IMR-90 (cell line): ENCODE measurements around the gene NDST1. TPM values are rescaled to one million over a fixed set of nuclear protein-coding genes. Genes with fewer than 3 reads are reported as not detected.

Experiments
- ATAC-seq: fragments of 200-7000 bp; cut with Tn5 transposase; 2 replicates; pipeline ENCODE4 v1.9.1; 2020; ENCODE audit warnings: low read depth, mild to moderate bottlenecking, moderate library complexity
- BruUV-seq: library from RNA; stranded (reverse); fragments of 400-500 nt; replicated peaks from 2 replicates; lab custom pipeline; 2021; lab: Mats Ljungman, UMichigan
- CTCF ChIA-PET: fragments of 300-600 bp; formaldehyde crosslinking; extraction: SDS; loops from one replicate; lab custom pipeline; 2021; ENCODE audit warnings: antibody characterized with exemption; lab: Yijun Ruan, JAX
- POLR2A ChIA-PET: fragments of 300-600 bp; sonication (Branson Sonifier 250); formaldehyde crosslinking; loops from one replicate; lab custom pipeline; 2022; ENCODE audit warnings: antibody characterized with exemption; ENCODE audit not compliant: unreplicated experiment; lab: Charles Lee
- DNase-seq: peaks from one replicate; pipeline ENCODE4 v3.0.0; 2013
- H2AFZ ChIP-seq: replicated peaks from 2 replicates; pipeline ENCODE3; 2013; ENCODE audit warnings: low read length, mild to moderate bottlenecking; ENCODE audit not compliant: poor library complexity
- H2AK5ac ChIP-seq: 2 replicates; pipeline ENCODE4 v1.6.1; 2013; ENCODE audit warnings: low read depth, low read length, inconsistent platforms
- H2AK9ac ChIP-seq: replicated peaks from 2 replicates; pipeline ENCODE3; 2013; ENCODE audit warnings: mild to moderate bottlenecking, low read depth, low read length, moderate library complexity; ENCODE audit not compliant: poor library complexity
- H2BK120ac ChIP-seq: 2 replicates; pipeline ENCODE4 v1.6.1; 2013; ENCODE audit warnings: low read depth, low read length, inconsistent platforms
- H2BK15ac ChIP-seq: 3 replicates; pipeline ENCODE4 v1.6.1; 2013; ENCODE audit warnings: low read depth, low read length, inconsistent platforms
- H2BK20ac ChIP-seq: 2 replicates; pipeline ENCODE4 v1.6.1; 2013; ENCODE audit warnings: low read depth, mild to moderate bottlenecking, inconsistent platforms, low read length, moderate library complexity
- H2BK5ac ChIP-seq: 2 replicates; pipeline ENCODE4 v1.6.1; 2013; ENCODE audit warnings: mild to moderate bottlenecking, low read depth, low read length, inconsistent platforms; ENCODE audit not compliant: poor library complexity, severe bottlenecking
- H3K14ac ChIP-seq: replicated peaks from 2 replicates; pipeline ENCODE4 v1.6.1; 2013; ENCODE audit warnings: low read depth, low read length, inconsistent platforms
- H3K18ac ChIP-seq: 2 replicates; pipeline ENCODE4 v1.6.1; 2013; ENCODE audit warnings: low read depth, low read length, control low read depth
- H3K23ac ChIP-seq: 2 replicates; pipeline ENCODE4 v1.6.1; 2013; ENCODE audit warnings: low read depth, low read length, inconsistent platforms
- H3K27ac ChIP-seq: 2 replicates; pipeline ENCODE4 v1.5.1; 2013; ENCODE audit warnings: mild to moderate bottlenecking, control low read depth, low read length; ENCODE audit not compliant: insufficient read depth
- H3K27me3 ChIP-seq: 2 replicates; pipeline ENCODE4 v1.6.1; 2013; ENCODE audit warnings: low read length; ENCODE audit not compliant: control insufficient read depth, insufficient read depth
- H3K36me3 ChIP-seq: 2 replicates; pipeline ENCODE4 v1.6.1; 2013; ENCODE audit warnings: low read length, mixed read lengths; ENCODE audit not compliant: control insufficient read depth, insufficient read depth
- H3K4ac ChIP-seq: 2 replicates; pipeline ENCODE4 v1.6.1; 2013; ENCODE audit warnings: low read depth, low read length, inconsistent platforms
- H3K4me1 ChIP-seq: 2 replicates; pipeline ENCODE4 v1.6.1; 2013; ENCODE audit warnings: low read length, mixed read lengths; ENCODE audit not compliant: control insufficient read depth, insufficient read depth
- H3K4me2 ChIP-seq: 2 replicates; pipeline ENCODE4 v1.6.1; 2013; ENCODE audit warnings: low read depth, mild to moderate bottlenecking, control low read depth, low read length, moderate library complexity
- H3K4me3 ChIP-seq: 2 replicates; pipeline ENCODE4 v1.5.1; 2013; ENCODE audit warnings: low read depth, mild to moderate bottlenecking, control low read depth, low read length, moderate library complexity; ENCODE audit not compliant: insufficient read depth
- H3K56ac ChIP-seq: 2 replicates; pipeline ENCODE4 v1.6.1; 2013; ENCODE audit warnings: low read length, inconsistent platforms; ENCODE audit not compliant: insufficient read depth; ENCODE audit errors: extremely low read depth
- H3K79me1 ChIP-seq, 2 experiments: 2 replicates each; pipeline ENCODE4 v1.6.1; 2013; ENCODE audit warnings: low read length in 2 of 2, inconsistent platforms in 1 of 2, low read depth in 1 of 2
- H3K9ac ChIP-seq: 2 replicates; pipeline ENCODE4 v1.6.1; 2013; ENCODE audit warnings: low read depth, low read length, control low read depth
- H3K9me1 ChIP-seq: 2 replicates; pipeline ENCODE4 v1.6.1; 2013; ENCODE audit warnings: low read length, inconsistent platforms; ENCODE audit not compliant: insufficient read depth
- H3K9me3 ChIP-seq: 2 replicates; pipeline ENCODE4 v1.6.1; 2013; ENCODE audit warnings: low read length; ENCODE audit not compliant: control insufficient read depth, insufficient read depth
- H4K20me1 ChIP-seq: 2 replicates; pipeline ENCODE4 v1.6.1; 2013; ENCODE audit warnings: low read length, inconsistent platforms; ENCODE audit not compliant: insufficient read depth
- H4K5ac ChIP-seq: 2 replicates; pipeline ENCODE4 v1.6.1; 2013; ENCODE audit warnings: mild to moderate bottlenecking, low read depth, low read length, control low read depth
- H4K8ac ChIP-seq, 2 experiments: 2 replicates each; pipeline ENCODE4 v1.6.1; 2013; ENCODE audit warnings: low read depth in 2 of 2, low read length in 2 of 2, control low read depth in 1 of 2, inconsistent platforms in 1 of 2
- H4K91ac ChIP-seq: 2 replicates; pipeline ENCODE4 v1.6.1; 2013; ENCODE audit warnings: low read depth, low read length, inconsistent platforms; ENCODE audit not compliant: insufficient read depth
- BHLHE40 ChIP-seq: fragments of 150-350 bp; IDR thresholded peaks from 2 replicates; pipeline ENCODE4 v1.6.1; 2016; ENCODE audit warnings: mild to moderate bottlenecking, low read depth, low read length
- CEBPB ChIP-seq: IDR thresholded peaks from 2 replicates; pipeline ENCODE4 v1.6.1; 2012; ENCODE audit warnings: low read depth, low read length, improper control_type of control experiment
- CHD1 ChIP-seq: IDR thresholded peaks from 2 replicates; pipeline ENCODE4 v1.6.1; 2012; ENCODE audit warnings: low read depth, low read length, improper control_type of control experiment
- CTCF ChIP-seq: conservative IDR thresholded peaks from 2 replicates; pipeline ENCODE4 v1.5.1; 2012; ENCODE audit warnings: mild to moderate bottlenecking, low read depth, low read length, improper control_type of control experiment
- ELK1 ChIP-seq: fragments of 150-350 bp; IDR thresholded peaks from 2 replicates; pipeline ENCODE4 v1.6.1; 2016; ENCODE audit warnings: low read depth, mild to moderate bottlenecking, low read length, moderate library complexity, borderline replicate concordance
- FOS ChIP-seq: fragments of 150-350 bp; IDR thresholded peaks from 2 replicates; pipeline ENCODE4 v1.6.1; 2016; ENCODE audit warnings: low read depth, low read length
- MAFK ChIP-seq: IDR thresholded peaks from 2 replicates; pipeline ENCODE4 v1.6.1; 2012; ENCODE audit warnings: low read depth, low read length, improper control_type of control experiment
- MAZ ChIP-seq: IDR thresholded peaks from 2 replicates; pipeline ENCODE4 v1.6.1; 2012; ENCODE audit warnings: low read depth, mild to moderate bottlenecking, low read length, improper control_type of control experiment, moderate library complexity, borderline replicate concordance
- MXI1 ChIP-seq: IDR thresholded peaks from 2 replicates; pipeline ENCODE4 v1.6.1; 2012; ENCODE audit warnings: low read depth, mild to moderate bottlenecking, low read length, moderate library complexity, borderline replicate concordance
- NFE2L2 ChIP-seq: fragments of 150-350 bp; IDR thresholded peaks from 2 replicates; pipeline ENCODE4 v1.6.1; 2016; ENCODE audit warnings: low read depth, mild to moderate bottlenecking, low read length
- POLR2A ChIP-seq: IDR thresholded peaks from 2 replicates; pipeline ENCODE4 v1.6.1; 2012; ENCODE audit warnings: mild to moderate bottlenecking, low read depth, low read length
- RAD21 ChIP-seq: IDR thresholded peaks from 2 replicates; pipeline ENCODE4 v1.6.1; 2012; ENCODE audit warnings: low read length, improper control_type of control experiment
- RCOR1 ChIP-seq: IDR thresholded peaks from 2 replicates; pipeline ENCODE4 v1.6.1; 2012; ENCODE audit warnings: mild to moderate bottlenecking, low read length, improper control_type of control experiment; ENCODE audit not compliant: insufficient replicate concordance
- RFX5 ChIP-seq: IDR thresholded peaks from 2 replicates; pipeline ENCODE4 v1.8.0; 2012; ENCODE audit warnings: low read depth, mild to moderate bottlenecking, low read length, moderate library complexity
- SMC3 ChIP-seq: fragments of 150-350 bp; IDR thresholded peaks from 2 replicates; pipeline ENCODE4 v1.6.1; 2016; ENCODE audit warnings: low read depth, mild to moderate bottlenecking, antibody characterized with exemption, low read length, moderate library complexity
- USF2 ChIP-seq: fragments of 150-350 bp; IDR thresholded peaks from 2 replicates; pipeline ENCODE4 v1.6.1; 2017; ENCODE audit warnings: mild to moderate bottlenecking, antibody characterized with exemption, low read length, low read depth
- WGBS, 2 experiments: methylation state at CpG; one replicate each; pipeline versions ENCODE4 v1.1.5 to v1.1.7; 2013; ENCODE audit warnings: missing lambda C conversion rate in 2 of 2; ENCODE audit not compliant: insufficient read length in 1 of 2; ENCODE audit errors: extremely low coverage in 2 of 2; 5-methylcytosine and 5-hydroxymethylcytosine counted together
- dilution Hi-C: fragments of 300-500 bp; cut with HindIII; formaldehyde crosslinking; loops from one replicate; pipeline ENCODE4 v1.14.3; 2018; ENCODE audit warnings: low sequenced_read_pairs; ENCODE audit not compliant: unreplicated experiment
- in situ Hi-C: fragments of 300-500 bp; cut with MboI; formaldehyde crosslinking; loops from 3 replicates; pipeline ENCODE4 v1.14.3; 2019; ENCODE audit warnings: low sequenced_read_pairs, inconsistent platforms, mixed read lengths
- intact Hi-C: fragments of 100-400 bp; cut with micrococcal nuclease; formaldehyde crosslinking; loops from 2 replicates; pipeline ENCODE4 v1.10.0; 2022
- polyA plus RNA-seq, 3 experiments: library from polyadenylated mRNA; depleted of rRNA; stranded (reverse); fragments of >200 nt; gene quantifications; 2 replicates each; pipeline ENCODE4 v1.2.3, GENCODE V29; 2012; ENCODE audit warnings: low replicate concordance in 1 of 3
- total RNA-seq: library from RNA; depleted of rRNA; stranded (reverse); fragments of >200 nt; gene quantifications from 2 replicates; pipeline ENCODE4 v1.2.3, GENCODE V29; 2012

Gene NDST1
- total and polyA plus RNA-seq, 2 of the 4 experiments (the other 2 are of a cell fraction): 30.5 to 80.4 TPM

DNA sequence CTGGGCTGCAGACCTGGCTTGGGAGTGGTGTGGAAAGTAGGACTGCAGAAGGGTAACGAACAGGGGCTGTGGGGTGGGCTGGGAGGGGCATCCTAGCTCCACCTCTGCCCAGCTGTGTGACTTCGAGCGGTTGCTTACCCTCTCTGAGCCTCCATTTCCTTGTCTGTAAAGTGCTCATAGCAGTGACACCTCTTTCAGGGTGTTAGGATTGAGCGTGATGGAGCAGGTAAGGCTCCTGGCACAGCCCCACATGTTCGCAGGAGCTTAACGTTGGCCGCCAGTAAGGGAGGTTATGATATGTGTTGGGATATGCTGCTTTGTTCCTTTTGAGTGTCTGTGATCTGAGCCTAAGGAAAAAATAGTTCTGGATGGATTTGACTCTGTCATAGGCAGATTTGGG is 2.1 kb downstream of the NDST1 start:
- Histone ChIP-seq H3K4ac (no peak overlapping the region), H2AK9ac (no peak overlapping the region), H2AFZ (no peak overlapping the region), H2AK5ac (no peak overlapping the region; the same call in 1 of the 2 replicates), H3K9ac (no peak overlapping the region), H2BK5ac (no peak overlapping the region), H4K8ac (no peak overlapping the region), H2BK20ac (no peak overlapping the region), H4K91ac (no peak overlapping the region), H3K27me3 (no peaks in the 10 kb centered on the region), H2BK15ac (no peak overlapping the region), H3K9me1 (peaks cover 73% of the 10 kb centered on the region), H3K14ac (no peak overlapping the region), H3K79me1 (peaks cover 40 to 98% of the 10 kb centered on the region in 2 experiments), H3K56ac (no peak overlapping the region), H3K36me3 (peaks cover 5% of the 10 kb centered on the region), H3K4me3 (no peak overlapping the region), H3K18ac (no peak overlapping the region), H3K23ac (no peak overlapping the region), H4K5ac (no peak overlapping the region), H3K4me2 (no peak overlapping the region), H3K27ac (no peak overlapping the region), H3K9me3 (no peaks in the 10 kb centered on the region), H3K4me1 (peaks cover 56% of the 10 kb centered on the region), H2BK120ac (no peak overlapping the region), H4K20me1 (peaks cover 100% of the 10 kb centered on the region)
- dilution Hi-C loops: no loop called here
- BruUV-seq: no TSS peak
- no peak for ATAC-seq
- intact Hi-C loops: no loop called here
- TF ChIP-seq RCOR1 (no peak), RAD21 (no peak), BHLHE40 (no peak), USF2 (no peak), CEBPB (no peak), POLR2A (no peak), MXI1 (no peak), ELK1 (no peak), MAZ (no peak), RFX5 (no peak), NFE2L2 (no peak), MAFK (no peak), FOS (no peak), CHD1 (no peak), CTCF (no peak), SMC3 (no peak)
- WGBS, 2 experiments: 80% methylated on average over 1 of the region's 7 CpGs; no CpG with 5 or more reads in 1 of the 2 experiments
- CTCF ChIA-PET: no interaction called here
- DNase-seq: no peak
- in situ Hi-C loops: no loop called here
- POLR2A ChIA-PET: no interaction called here
